Natural killer cell (primary cell): Measurements from ENCODE around the gene MTOR. TPM values are rescaled to one million over a fixed set of nuclear protein-coding genes. Genes with fewer than 3 reads are reported as not detected.

ENCODE experiments used
- ATAC-seq, 3 donors: fragments of 150-1000 bp in 2 of 3; fragments of 200-7000 bp in 1 of 3; cut with Tn5 transposase; 1 replicate in 1 of 3; 2 replicates in 2 of 3; pipeline ENCODE4 v1.10.0; 2021; ENCODE audit warnings: mild to moderate bottlenecking in 2 of 3, moderate library complexity in 2 of 3
- DNase-seq, 2 donors: peaks; one replicate each; pipeline versions ENCODE4 v3.0.0 to v3.0.0-alpha.2; 2013 to 2021; ENCODE audit warnings: mixed read lengths in 1 of 2
- H3K27ac ChIP-seq: one replicate; pipeline ENCODE4 v1.5.1; 2013; ENCODE audit warnings: mild to moderate bottlenecking, low read length
- H3K27me3 ChIP-seq: one replicate; pipeline ENCODE4 v1.6.1; 2013; ENCODE audit warnings: low read length; ENCODE audit not compliant: control insufficient read depth, insufficient read depth
- H3K36me3 ChIP-seq: one replicate; pipeline ENCODE4 v1.6.1; 2013; ENCODE audit warnings: low read length; ENCODE audit not compliant: control insufficient read depth, insufficient read depth
- H3K4me1 ChIP-seq: one replicate; pipeline ENCODE4 v1.6.1; 2013; ENCODE audit warnings: low read length; ENCODE audit not compliant: control insufficient read depth, insufficient read depth
- H3K4me3 ChIP-seq: one replicate; pipeline ENCODE4 v1.5.1; 2013; ENCODE audit warnings: low read length
- H3K9me3 ChIP-seq: one replicate; pipeline ENCODE4 v1.6.1; 2013; ENCODE audit warnings: low read length; ENCODE audit not compliant: control insufficient read depth, insufficient read depth
- H3K27ac Mint-ChIP-seq, 2 donors: one replicate each; pipeline ENCODE4 v1.8.0; 2022; ENCODE audit warnings: mild to moderate bottlenecking in 2 of 2, mixed read lengths in 2 of 2, moderate library complexity in 1 of 2
- H3K27me3 Mint-ChIP-seq, 2 donors: one replicate each; pipeline ENCODE4 v1.8.0; 2022; ENCODE audit warnings: low read depth in 2 of 2, mixed read lengths in 2 of 2
- H3K36me3 Mint-ChIP-seq: one replicate; pipeline ENCODE4 v1.8.0; 2022; ENCODE audit warnings: mixed read lengths
- H3K4me1 Mint-ChIP-seq, 2 donors: one replicate each; pipeline ENCODE4 v1.8.0; 2022; ENCODE audit warnings: mixed read lengths in 2 of 2
- H3K4me3 Mint-ChIP-seq: one replicate; pipeline ENCODE4 v1.8.0; 2022; ENCODE audit warnings: mild to moderate bottlenecking, moderate library complexity, mixed read lengths
- H3K9me3 Mint-ChIP-seq, 2 donors: one replicate each; pipeline ENCODE4 v1.8.0; 2022; ENCODE audit warnings: mixed read lengths in 2 of 2
- CTCF ChIP-seq: fragments of 200-600 bp; IDR thresholded peaks from one replicate; pipeline ENCODE4 v1.8.0; 2022; ENCODE audit warnings: antibody characterized with exemption
- WGBS: methylation state at CpG from one replicate; pipeline ENCODE4 v1.1.7; 2013; ENCODE audit warnings: missing lambda C conversion rate; ENCODE audit not compliant: insufficient coverage; 5-methylcytosine and 5-hydroxymethylcytosine counted together
- intact Hi-C: fragments of 100-400 bp; cut with micrococcal nuclease; formaldehyde crosslinking; loops from one replicate; pipeline ENCODE4 v1.14.2; 2022
- total RNA-seq, 4 donors: library from RNA; stranded (reverse); fragments of 120-200 nt in 1 of 4; gene quantifications; one replicate each; pipeline versions ENCODE4 v1.2.3 to v1.2.4, GENCODE V29; 2013 to 2022

MTOR gene
- total RNA-seq, 3 donors from 2014 or later (not counting 1 experiment from before 2014, with no cell fraction given) = 42.7 to 54.6 (median 43.7) TPM

GRCh38 chr1:11114966-11115365, 147.4 kb downstream of the MTOR start:
- peaks cover 47% of the 10 kb centered on the region for H3K36me3 ChIP-seq
- H3K36me3 Mint-ChIP-seq = peaks cover 28% of the 10 kb centered on the region
- intact Hi-C loops = no loop called here

GRCh38 chr1:11109047-11109760, 153.1 kb downstream of the MTOR start:
- Histone ChIP-seq H3K4me3 (no peak overlapping the region), H3K4me1 (no peaks in the 10 kb centered on the region), H3K27ac (no peak overlapping the region), H3K36me3 (peaks cover 57% of the 10 kb centered on the region), H3K9me3 (no peaks in the 10 kb centered on the region), H3K27me3 (no peaks in the 10 kb centered on the region)
- 96% methylated on average over 7 of the region's 7 CpGs for WGBS
- no peaks in the 10 kb centered on the region for H3K27me3 Mint-ChIP-seq
- H3K36me3 Mint-ChIP-seq = peaks cover 40% of the 10 kb centered on the region
- H3K9me3 Mint-ChIP-seq = no peaks in the 10 kb centered on the region
- TF ChIP-seq CTCF = no peak
- intact Hi-C loops = no loop called here
- H3K4me3 Mint-ChIP-seq = no peak overlapping the region
- ATAC-seq = no peak
- no peak overlapping the region for H3K27ac Mint-ChIP-seq
- no peak for DNase-seq
- H3K4me1 Mint-ChIP-seq = no peaks in the 10 kb centered on the region

More at GRCh38 chr1:11114966-11115365, 147.4 kb downstream of the MTOR start:
- no peak overlapping the region for H3K27ac Mint-ChIP-seq
- H3K27me3 Mint-ChIP-seq = no peaks in the 10 kb centered on the region
- no peaks in the 10 kb centered on the region for H3K27me3 ChIP-seq
- H3K4me1 Mint-ChIP-seq = no peaks in the 10 kb centered on the region
- DNase-seq (no peak), ATAC-seq (no peak)
- H3K4me1 ChIP-seq = no peaks in the 10 kb centered on the region
- 98% methylated on average over 3 of the region's 3 CpGs for WGBS
- no peak overlapping the region for H3K4me3 Mint-ChIP-seq
- H3K4me3 ChIP-seq = no peak overlapping the region
- H3K9me3 ChIP-seq = no peaks in the 10 kb centered on the region
- no peak for TF ChIP-seq CTCF
- H3K27ac ChIP-seq = no peak overlapping the region
- H3K9me3 Mint-ChIP-seq = no peaks in the 10 kb centered on the region

- no peaks in the 10 kb centered on the region for H3K27me3 Mint-ChIP-seq
- H3K36me3 ChIP-seq = peaks cover 41% of the 10 kb centered on the region
- no peaks in the 10 kb centered on the region for H3K9me3 ChIP-seq
- no peaks in the 10 kb centered on the region for H3K9me3 Mint-ChIP-seq
- no peak overlapping the region for H3K4me3 ChIP-seq
- TF ChIP-seq CTCF = no peak
- no peak overlapping the region for H3K27ac ChIP-seq
- H3K4me1 ChIP-seq = no peaks in the 10 kb centered on the region
- DNase-seq (no peak), ATAC-seq (no peak)
- H3K4me1 Mint-ChIP-seq = no peaks in the 10 kb centered on the region
- H3K27ac Mint-ChIP-seq = no peak overlapping the region
- H3K36me3 Mint-ChIP-seq = peaks cover 29% of the 10 kb centered on the region
- no peaks in the 10 kb centered on the region for H3K27me3 ChIP-seq
- intact Hi-C loops = no loop called here
- 98% methylated on average over 5 of the region's 5 CpGs for WGBS
- H3K4me3 Mint-ChIP-seq = no peak overlapping the region
These were observed 154.8 kb downstream of the MTOR start for GRCh38 chr1:11107599-11107998.

- Histone ChIP-seq H3K4me1 (no peaks in the 10 kb centered on the region), H3K27ac (no peak overlapping the region), H3K36me3 (peaks cover 32% of the 10 kb centered on the region), H3K4me3 (no peak overlapping the region), H3K27me3 (no peaks in the 10 kb centered on the region), H3K9me3 (no peaks in the 10 kb centered on the region)
- 94% methylated on average over 9 of the region's 10 CpGs for WGBS
- Mint-ChIP-seq H3K9me3 (no peaks in the 10 kb centered on the region), H3K36me3 (peaks cover 23% of the 10 kb centered on the region), H3K27me3 (no peaks in the 10 kb centered on the region), H3K27ac (no peak overlapping the region), H3K4me1 (no peaks in the 10 kb centered on the region), H3K4me3 (no peak overlapping the region)
- DNase-seq (no peak), ATAC-seq (no peak)
- intact Hi-C loops = no loop called here
- TF ChIP-seq CTCF = no peak
These were observed 156.8 kb downstream of the MTOR start for GRCh38 chr1:11105586-11105985.
